NCI-H2081 treated with DMSO at 0.1 percent for 48 hours (cell line): Measurements from ENCODE around the gene MPND.

ENCODE experiments used
- DNase-seq: peaks from one replicate; lab custom pipeline; 2025; lab: John Stamatoyannopoulos, UW

MPND gene

DNA sequence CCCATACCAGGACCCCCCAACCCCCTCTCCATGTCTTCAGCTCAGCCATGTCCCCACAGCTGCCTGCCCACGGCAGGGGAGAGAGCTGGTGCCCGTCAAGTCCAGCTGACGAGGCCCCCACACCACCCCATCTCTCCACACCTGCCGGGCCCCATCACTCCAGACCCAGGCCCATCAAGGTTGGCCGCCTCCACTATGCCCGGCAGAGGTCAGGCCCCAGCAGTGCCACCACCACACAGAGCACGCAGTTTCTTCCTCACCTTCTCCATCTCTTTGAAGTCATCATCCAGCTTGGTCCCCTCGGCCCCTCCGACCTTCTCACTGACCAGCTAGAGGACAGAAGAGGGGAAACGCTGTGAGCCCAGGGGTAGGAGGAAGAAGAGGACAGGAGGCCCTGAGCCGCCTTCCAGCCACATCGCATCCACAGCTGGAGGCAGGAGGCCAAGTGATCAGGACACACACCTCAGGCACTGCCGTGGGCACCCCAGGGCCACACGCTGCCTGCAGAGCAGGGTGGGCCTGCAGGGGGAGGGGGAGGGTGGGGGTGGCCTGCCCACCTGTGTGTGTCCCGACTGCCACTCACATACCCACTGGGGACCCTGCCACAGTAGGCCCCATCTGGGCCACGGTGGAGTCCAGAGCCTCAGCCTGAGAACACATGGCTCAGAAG, 23.4 kb downstream of the MPND start:
- DNase-seq = no peak

DNA sequence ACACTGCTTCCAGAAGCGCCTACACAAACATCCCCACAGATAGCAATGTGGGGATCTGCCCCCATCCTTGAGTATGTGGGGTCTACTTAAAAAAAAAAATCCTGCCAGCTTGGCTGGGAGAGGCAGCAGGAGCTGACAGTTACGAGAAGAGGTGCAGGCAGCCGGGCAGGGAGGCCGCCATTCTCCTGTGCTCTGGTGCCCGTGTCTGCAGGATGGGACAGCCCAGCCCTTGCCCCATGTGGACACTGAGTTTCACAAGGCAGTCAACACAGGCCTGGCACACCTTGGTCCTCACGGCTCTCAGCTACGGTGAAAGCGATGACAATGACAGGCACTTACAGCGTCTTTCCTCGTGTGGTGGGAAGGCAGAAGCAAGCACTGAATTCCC, 24.0 kb downstream of the MPND start:
- no peak for DNase-seq

DNA sequence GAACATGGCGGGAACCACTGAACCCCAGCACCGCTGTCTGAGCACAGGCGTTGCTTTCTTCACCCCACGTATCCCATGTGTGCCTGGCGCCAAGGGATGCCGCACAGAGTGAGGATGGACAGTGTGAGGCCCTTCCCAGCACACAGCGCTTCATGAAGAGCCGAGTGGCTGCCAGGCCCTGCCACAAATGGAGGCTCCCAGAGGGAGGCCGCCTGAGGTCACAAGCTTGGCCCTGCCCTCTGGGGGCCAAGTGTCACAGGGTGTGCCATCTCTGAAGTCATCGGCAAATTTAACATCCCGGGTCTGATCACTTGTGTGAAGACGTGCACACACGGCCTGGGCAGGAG, 24.4 kb downstream of the MPND start:
- no peak for DNase-seq

DNA sequence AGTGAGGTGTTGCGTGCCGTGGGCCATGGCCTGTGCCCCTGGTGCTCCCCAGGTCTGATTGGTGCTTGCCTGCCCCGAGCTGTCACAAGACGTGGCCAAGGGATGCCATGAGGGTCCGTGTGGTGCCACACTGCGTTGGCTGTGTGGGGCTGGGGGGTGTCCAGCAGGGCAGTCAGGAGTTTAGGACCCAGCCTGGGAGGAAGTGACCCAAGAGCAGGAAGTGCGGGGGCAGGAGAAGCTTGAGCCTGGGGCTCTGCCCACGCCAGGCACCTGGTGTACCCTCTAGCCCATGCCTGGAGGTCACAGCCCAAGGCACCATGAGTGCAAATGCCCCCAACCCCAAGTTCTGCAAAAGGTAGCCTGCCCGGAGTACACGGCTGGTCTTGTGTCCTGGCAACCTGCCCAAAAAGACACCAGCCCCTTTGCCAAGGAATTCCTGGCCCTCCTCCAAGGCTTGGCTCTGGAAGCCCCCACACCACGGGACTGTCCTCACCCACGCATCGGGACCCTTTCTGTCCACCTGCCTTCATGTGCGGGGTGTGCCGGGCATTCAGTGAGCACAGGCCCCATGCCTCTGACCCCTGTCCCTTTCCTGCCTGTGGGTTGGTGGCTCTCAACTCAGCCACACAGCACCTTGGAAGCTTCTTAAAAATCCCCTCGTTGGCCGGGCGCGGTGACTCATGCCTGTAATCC, 24.9 kb downstream of the MPND start:
- no peak for DNase-seq

DNA sequence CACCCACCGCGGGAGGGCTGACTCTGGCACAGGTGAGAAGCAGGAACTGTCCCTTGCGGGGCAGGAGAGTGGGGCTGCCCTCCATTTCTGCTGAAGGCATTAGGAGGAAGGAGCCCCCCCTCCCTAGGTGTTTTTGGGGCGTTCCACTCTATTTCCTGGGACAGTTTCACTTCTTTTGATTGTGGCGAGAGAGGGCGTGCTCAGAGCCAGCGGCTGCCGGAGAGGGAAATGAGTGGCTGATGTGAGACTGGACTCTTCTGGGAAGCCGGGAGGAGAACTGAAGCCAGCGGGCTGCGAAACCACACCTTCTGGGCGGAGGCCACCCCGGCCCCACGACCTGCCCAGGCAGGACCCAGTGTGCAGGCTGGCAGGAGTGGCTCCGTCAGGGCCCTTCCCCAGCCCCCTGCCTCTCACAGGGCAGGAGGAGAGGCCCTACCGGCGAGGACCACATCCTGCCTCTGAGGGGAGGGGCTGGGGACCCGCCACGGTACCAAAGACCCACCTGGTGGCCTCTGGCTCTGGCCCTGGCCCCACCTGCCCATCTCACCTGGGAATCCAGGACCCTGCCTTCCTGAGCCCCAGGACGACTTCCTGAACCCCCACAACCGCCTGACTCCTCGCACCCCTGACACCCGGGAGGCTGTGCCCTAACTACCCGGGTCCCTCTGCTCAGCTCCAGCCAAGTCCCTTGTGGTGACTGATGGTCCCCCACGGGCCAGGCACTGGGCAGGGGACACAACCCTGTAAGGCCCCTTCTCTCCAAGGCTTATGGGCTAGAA, 25.9 kb downstream of the MPND start:
- no peak for DNase-seq

DNA sequence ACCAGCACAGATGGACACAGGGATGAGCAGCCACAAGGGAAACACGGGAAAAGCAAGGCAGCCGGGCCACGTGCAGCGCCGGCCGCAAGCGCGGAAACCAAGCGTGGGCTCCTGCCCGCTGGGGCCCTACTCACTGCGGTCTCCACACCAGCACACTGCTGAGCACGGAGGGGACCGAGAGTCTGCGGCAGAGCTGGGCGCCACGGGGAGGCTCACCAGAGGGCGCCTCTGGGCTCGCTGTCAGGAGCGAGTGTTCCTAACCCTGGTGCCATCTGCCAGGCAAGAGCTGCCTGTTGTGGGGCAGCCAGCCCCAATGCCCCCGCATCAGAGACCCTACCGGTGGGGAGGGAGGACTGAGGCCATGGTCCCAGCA, 26.5 kb downstream of the MPND start:
- no peak for DNase-seq

DNA sequence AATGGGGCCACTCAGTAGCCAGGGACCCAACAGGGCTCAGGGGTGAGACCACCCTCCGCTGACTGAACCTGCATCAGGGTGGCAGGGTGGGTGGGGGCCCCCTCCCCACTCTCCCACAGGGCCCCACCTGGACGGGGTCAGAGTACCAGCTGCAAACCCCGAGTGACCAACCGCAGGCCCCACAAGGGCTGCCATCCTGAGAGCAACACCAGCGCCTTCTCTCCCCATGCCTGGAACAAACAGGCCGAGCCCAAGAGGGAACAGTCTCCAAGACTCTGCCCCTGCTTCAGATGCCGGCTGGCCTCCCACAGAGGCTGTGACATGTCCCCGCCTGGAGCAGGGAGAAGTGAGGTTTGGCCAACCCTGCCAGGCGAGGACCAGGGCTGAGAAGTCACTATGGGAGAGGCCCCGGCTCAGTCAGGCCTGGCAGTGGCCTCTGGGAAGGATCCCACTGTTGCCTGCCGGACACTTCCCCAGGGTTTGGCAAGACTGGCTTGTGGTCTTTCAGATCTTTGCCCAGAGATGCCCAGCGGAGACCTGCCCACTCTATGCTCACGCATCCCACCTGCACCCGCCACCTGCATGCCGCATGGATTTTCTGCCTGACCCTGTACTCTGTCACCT, 27.2 kb downstream of the MPND start:
- no peak for DNase-seq

DNA sequence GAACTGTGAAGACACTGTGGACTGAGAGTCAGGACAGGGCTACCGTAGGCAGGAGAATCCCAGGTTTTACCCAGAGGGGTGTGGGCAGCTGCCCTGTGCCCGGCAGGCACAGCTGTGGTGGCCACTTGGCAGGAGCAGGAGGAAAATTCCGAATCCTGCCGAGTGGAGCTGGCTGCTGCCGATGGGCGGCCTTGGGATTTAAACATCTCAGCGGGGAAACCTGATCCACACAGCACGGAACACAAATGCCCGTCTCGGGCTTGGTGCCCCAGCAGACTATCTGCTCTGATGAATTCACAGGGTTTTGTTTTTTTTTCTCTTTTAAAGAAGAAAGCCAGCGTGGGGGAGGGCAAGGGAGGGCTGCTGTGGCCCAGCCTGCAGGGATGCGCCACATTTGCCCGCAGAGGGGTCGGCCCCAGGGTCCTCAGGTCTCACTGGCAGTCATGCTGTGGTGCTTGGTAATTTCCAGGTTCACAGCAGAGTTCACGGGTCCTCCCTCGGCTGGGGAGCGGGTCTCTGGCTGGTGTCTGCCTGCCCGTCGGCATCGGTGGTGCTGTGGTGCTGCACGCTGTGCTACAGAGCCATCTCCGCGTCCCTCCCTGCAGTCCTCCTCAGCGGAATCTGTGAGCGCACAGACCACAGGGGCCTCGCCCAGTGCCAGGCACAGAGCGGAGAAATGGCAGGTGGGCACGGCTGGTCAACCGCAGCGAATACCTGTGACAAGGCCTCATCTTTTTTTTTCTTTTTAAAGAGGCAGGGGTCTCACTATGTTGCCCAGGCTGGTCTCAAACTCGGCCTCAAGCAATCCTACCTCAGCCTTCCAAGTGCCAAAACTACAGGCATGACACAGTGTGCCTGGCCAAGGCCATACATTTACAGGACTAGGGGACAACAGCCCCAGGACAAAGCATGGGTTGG, 28.1 kb downstream of the MPND start:
- DNase-seq = no peak

DNA sequence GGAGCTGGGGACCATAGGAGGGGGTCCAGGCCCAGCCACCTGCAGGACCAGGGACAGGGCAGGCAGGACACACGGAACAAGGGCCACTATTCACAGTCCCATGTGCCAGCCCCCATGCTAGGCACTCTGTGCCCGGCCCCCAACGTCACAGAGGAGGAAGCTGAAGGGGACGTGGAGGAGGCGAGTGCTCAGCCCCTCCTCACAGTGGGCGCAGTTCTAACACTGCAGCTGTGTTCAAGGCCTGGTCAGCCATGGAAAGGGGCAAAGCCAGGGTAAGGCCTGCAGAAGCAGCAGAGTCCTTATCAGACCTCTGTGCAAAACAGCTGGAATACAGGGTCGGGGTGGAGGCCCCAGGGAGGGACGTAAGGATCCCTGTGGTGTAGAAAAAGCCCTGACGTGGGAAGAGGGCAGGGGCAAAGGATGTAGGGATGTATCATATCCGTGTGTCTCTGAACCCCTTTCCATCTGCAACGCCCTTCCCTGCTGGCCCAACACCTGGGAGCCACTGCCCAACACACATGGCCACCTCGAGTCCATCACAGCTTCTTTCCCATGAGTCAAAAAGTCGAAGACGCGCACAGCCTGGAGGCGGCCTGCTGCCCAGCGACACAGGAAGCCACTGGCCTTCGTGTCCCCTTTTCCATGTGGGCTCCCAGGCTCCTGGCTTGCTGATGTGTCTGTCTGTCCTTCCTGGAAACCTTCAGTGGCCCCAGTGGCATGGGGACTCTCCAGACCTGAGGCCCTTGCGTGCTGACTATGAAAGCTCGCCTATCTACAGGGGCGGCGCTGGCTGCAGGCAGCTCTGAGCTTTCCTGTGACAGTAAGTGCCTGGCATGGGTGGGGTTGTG, 29.0 kb downstream of the MPND start:
- no peak for DNase-seq

DNA sequence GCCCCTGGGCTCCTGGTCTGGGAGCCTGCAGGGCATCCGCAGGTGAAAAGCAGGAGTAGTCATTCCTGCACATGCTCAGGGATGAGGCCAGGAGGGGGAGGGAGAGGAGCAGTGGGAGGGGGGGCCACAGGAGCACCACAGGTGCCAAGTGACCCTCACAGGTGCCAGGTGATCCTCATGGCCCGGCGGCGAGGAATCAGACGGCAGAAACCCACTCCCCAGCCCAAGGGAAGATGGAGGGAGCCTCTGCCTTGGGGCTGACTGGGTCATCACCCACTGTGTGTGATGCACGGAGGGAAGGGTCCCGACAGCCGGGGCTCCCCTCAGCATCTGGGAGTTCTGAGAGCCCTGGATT, 29.6 kb downstream of the MPND start:
- DNase-seq = no peak

DNA sequence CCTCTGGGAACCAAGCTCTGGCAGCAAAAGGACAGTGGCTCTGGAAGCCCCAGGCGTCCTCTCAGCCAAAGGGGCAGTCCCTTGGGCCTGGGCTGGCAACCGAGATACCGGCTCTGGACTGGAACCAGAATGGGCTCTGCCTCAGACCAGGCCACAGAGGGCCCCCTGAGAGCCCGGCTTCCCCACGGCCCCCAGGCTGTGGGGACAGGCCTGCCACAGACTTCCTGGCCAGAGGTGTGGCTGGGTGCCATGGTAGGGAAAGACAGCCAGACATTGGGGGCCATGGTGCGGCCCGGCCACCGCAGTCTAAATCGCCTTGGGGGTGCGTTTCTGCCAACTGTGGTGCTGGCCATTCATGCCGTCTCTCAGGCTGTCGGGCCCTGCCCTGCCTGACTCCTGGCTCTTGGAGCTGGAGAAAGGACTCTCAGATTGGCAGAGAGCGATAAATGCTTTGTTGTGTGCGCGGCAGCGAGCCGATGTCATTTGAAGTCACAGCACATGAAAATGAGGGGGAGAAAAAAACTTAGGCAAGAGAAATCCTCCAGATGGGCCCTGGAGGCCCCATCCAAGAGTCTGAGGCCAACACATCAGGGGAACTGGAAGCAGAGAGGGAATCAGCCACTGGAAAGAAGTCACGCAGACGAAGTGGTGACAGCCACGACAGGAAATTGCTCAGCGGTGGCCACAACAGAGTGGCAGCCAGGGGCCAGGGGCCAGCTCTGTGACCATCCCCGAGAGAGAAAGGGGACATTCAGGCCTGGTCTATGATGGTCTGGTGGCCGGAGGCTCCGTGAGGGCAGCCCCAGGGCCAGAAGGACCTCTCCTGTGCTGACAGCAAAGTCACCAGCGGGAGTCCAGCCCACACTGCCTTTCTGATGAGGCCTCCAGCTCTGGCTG, 30.5 kb downstream of the MPND start:
- no peak for DNase-seq

DNA sequence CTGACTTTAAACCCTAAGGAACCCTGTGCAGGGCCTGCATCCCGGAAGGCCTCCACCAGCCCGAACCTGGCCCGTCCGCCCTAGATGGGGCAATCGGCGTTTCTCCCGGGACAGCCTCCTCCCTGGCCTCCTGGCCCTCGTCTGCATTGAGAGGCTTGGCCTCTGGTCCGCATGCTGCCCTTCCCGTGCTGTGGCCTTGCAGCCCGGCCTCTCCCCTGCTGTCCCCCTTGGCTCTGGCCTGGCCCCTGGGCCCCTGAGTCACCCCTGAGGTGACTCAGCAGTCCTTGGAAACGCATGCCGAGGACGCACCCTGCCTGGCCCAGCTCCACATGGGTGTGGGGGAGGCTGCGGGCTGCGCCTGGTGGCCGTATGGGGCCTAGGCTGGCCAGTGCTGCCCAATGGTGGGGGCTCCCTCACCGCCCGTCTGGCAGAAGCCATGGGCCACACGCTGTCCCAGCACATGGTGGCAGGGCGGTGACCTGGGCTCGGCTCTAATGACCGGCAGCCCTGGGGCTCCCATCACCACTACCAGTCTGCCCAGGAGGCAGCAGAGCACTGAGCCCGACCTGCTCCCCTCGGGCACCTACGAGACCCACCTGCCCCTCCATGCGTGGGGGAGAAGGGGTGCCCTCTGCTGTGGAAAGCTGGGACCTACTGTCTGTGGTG, 31.3 kb downstream of the MPND start:
- DNase-seq = no peak

DNA sequence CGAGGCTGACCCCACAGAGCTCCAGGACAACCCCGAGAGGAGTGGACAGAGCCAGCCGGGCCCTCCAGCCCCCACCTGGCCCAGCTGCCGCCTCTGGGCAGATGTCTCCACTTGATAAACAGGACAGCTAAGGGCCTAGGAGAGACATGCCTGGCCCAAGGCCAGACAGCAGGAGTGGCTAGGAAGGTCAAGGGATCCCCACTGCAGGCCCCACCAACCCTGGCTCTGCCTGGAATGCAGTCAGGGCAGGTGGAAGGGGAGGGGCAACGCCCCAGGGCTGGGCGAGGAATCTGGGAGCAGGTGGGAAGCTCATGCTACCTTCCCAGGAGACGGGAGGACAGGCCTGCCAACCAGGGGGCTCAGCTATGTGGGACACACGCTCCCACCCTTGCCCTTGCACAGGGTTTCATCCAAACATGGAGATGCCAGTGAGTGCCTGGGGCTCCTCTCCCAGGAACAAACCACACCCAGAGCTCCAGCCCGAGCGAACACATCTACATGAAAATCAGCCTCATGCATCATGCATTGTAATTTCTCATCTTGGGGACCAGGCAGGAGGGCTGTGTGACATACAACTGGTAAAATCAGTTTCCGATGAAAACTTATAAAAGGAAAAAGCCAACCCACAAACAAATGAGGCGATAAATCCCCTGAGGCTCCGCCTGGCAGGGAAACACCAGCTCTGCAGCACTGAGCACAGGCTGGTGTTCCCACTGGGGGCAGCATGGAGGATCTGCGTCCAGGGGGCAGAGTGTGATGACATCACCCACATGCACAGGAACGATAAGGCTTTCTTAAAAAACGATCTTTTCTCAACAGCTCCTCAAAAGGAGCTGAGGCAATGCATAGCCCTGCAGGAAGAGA, 32.0 kb downstream of the MPND start:
- no peak for DNase-seq

DNA sequence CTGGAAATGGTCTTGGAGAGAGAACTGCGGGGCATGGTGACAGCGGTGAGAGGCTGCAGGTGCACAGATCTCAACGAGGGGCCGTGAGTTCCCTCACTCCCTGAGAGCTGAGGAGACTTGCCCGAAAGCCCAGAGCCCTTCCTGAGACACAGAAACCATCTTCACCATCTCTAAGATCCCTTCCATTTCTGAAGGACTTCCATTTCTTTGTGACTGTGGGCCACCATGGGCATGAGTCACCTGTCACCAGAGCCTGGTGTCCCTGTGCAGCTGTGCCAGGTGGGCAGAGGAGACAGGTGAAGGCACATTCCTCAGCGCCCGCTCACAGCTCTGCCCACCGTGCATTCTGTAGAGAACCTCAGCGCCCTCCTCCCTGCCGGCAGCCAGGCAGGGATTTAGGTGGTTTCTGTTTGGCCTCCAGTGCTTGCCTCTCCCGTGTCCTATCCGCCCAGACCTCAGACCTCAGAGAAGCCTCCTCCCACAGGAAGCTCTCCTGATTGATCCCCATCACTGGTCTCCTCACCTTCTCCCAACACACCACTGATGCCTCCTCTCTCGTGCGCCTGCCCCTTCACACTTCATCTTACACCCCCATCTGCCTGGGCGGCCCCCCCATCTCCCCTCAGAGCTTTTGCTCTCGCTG, 32.8 kb downstream of the MPND start:
- DNase-seq = no peak

DNA sequence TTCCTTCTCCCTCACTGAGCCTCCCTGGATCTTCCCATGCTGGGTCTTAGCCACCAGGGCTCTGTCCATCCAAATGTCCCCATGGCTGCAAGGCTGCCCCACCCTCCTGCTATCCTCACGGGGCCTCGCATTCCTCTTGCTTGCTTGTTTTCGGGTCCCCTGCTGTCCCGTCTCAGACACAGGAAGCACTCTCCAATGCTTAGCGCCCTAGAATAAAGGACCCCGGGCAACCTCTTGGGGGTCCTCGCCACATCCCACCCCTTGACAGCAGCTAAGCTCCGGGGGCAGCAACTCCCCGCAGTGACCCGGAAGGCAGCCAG, 33.3 kb downstream of the MPND start:
- no peak for DNase-seq

DNA sequence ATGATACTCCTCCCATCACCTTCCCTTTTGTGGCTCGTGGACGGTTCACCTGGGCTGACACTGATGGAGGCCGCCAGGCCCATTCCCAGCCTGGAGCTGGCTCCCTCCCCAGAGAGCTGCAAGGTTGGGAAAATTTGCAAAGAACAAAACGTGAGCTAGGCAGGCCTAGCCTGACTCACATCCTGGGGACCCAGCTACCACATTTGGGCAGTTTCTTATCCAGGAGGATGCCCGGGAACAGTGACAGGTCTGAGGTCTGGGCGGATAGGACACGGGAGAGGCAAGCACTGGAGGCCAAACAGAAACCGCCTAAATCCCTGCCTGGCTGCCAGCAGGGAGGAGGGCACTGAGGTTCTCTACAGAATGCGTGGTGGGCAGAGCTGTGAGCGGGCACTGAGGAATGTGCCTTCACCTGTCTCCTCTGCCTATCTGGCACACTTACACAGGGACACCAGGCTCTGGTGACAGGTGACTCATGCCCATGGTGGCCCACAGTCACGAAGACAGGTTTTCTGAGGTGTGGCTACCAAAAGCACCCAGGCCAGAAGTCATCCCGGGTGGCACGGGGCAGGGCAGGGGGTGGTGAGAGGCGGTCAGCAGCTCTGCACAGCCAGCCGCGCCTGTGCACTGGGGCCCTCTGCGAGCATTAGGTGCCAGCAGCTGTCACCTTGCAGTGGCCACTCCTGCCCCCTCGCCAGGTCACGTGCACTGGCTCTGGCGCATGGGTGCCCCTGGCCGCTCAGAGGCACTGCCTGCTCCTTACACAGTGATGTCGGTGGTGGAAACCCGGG, 33.8 kb downstream of the MPND start:
- no peak for DNase-seq

DNA sequence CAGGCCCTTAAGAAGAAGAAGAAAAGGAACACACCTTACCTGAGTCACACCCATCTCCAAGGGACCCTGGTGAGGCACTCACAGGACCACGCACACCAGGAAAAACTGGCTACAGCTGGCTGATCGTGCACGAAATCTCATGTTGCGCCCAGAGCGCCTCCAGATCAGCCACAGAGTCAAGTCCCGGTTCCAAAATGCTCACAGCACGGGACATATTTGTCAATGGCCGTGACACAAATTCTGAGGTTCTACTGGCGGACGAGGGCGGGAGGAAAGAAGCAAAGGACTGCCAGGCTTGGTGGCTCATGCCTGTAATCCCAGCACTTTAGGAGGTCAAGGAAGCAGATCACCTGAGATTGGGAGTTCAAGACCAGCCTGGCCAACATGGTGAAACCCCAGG, 35.5 kb downstream of the MPND start:
- no peak for DNase-seq
